Measurements from ENCODE around the gene GPATCH8. TPM values are rescaled to one million over a fixed set of nuclear protein-coding genes. Genes with fewer than 3 reads are reported as not detected.

GPATCH8 gene
- total RNA-seq, 2 experiments from 2014 or later = 46.0 to 46.1 TPM

GRCh38 chr17:44349553-44350070 lies 153.6 kb downstream of the GPATCH8 start:
- POLR2A ChIA-PET = no interaction called here

GRCh38 chr17:44348988-44349364 lies 154.2 kb downstream of the GPATCH8 start:
- no peak overlapping the region for H3K4me3 Mint-ChIP-seq
- no peaks in the 10 kb centered on the region for H3K9me3 Mint-ChIP-seq
- DNase-seq = no peak
- ChIA-PET CTCF (interaction anchor here (5.6 kb wide), 1 partner anchor 14 kb away, joined by 39 read pairs; the partner anchor contains the start of gene FAM171A2), POLR2A (no interaction called here)
- H3K4me1 Mint-ChIP-seq = peaks cover 31% of the 10 kb centered on the region
- H3K27me3 Mint-ChIP-seq = peaks cover 3% of the 10 kb centered on the region
- H3K27ac Mint-ChIP-seq = no peak overlapping the region
- peaks cover 10% of the 10 kb centered on the region for H3K36me3 Mint-ChIP-seq (ENCODE audit: low read depth)

More at GRCh38 chr17:44349553-44350070, 153.6 kb downstream of the GPATCH8 start:
- CTCF ChIA-PET = interaction anchor here (1.0 to 5.6 kb wide), 6 partner anchors 10 to 145 kb away, joined by 3 to 39 read pairs (median 4); partner anchors contain the start of gene FAM171A2
- Mint-ChIP-seq H3K36me3 (ENCODE audit: low read depth) (peaks cover 10% of the 10 kb centered on the region), H3K27ac (no peak overlapping the region), H3K4me3 (no peak overlapping the region), H3K4me1 (peaks cover 30% of the 10 kb centered on the region), H3K9me3 (no peaks in the 10 kb centered on the region), H3K27me3 (peaks cover 3% of the 10 kb centered on the region)
- no peak for DNase-seq

- H3K27me3 Mint-ChIP-seq = peaks cover 3% of the 10 kb centered on the region
- no peaks in the 10 kb centered on the region for H3K9me3 Mint-ChIP-seq
- H3K4me3 Mint-ChIP-seq = no peak overlapping the region
- H3K36me3 Mint-ChIP-seq (ENCODE audit: low read depth) = peaks cover 10% of the 10 kb centered on the region
- no peak for DNase-seq
- H3K27ac Mint-ChIP-seq = peak overlapping the region; percentile 12
- ChIA-PET POLR2A (no interaction called here), CTCF (no interaction called here)
- H3K4me1 Mint-ChIP-seq = peaks cover 31% of the 10 kb centered on the region
Measured at GRCh38 chr17:44348234-44348987, 154.8 kb downstream of the GPATCH8 start.

Other genes starting within 250 kb of the GPATCH8 start
- not detected for gene SLC4A1, start 235.3 kb downstream of the GPATCH8 start, total RNA-seq
- under 1 TPM; 0.10 TPM for gene RUNDC3A, start 194.8 kb downstream of the GPATCH8 start, total RNA-seq
- 100 to 1,000 TPM; 104 to 107 TPM for gene SLC25A39, start 178.6 kb downstream of the GPATCH8 start, total RNA-seq
- gene GRN, start 158.1 kb downstream of the GPATCH8 start, total RNA-seq = 10 to 100 TPM; 61.1 to 70.5 TPM
- gene FAM171A2, start 139.6 kb downstream of the GPATCH8 start, total RNA-seq = under 1 TPM in 1 of 2 experiments, not detected in 1; 0.08 TPM
- under 1 TPM; 0.27 to 0.47 TPM for gene ITGA2B, start 113.8 kb downstream of the GPATCH8 start, total RNA-seq
- under 1 TPM in 1 of 2 experiments, not detected in 1; 0.15 TPM for gene FZD2, start 54.1 kb upstream of the GPATCH8 start, total RNA-seq
- gene MEIOC, start 153.1 kb upstream of the GPATCH8 start, total RNA-seq = under 1 TPM; 0.22 to 0.46 TPM
- gene CCDC43, start 186.4 kb upstream of the GPATCH8 start, total RNA-seq = 10 to 100 TPM; 25.5 to 26.8 TPM
- gene DBF4B, start 205.3 kb upstream of the GPATCH8 start, total RNA-seq = 10 to 100 TPM; 26.2 to 32.9 TPM